Naive thymus-derived CD4-positive, alpha-beta T cell (primary cell): Measurements from ENCODE around the gene GTPBP3. TPM values are rescaled to one million over a fixed set of nuclear protein-coding genes. Genes with fewer than 3 reads are reported as not detected.

Source experiments
- ATAC-seq: fragments of 150-1000 bp; cut with Tn5 transposase; 2 replicates; pipeline ENCODE4 v1.10.0; 2021; ENCODE audit warnings: mild to moderate bottlenecking, moderate library complexity
- CTCF ChIA-PET: fragments of 350-600 bp; sonication (Branson Sonifier 250); formaldehyde crosslinking; loops from one replicate; lab custom pipeline; 2021; ENCODE audit warnings: antibody characterized with exemption; lab: Charles Lee
- POLR2A ChIA-PET: fragments of 350-600 bp; sonication (Branson Sonifier 250); formaldehyde crosslinking; loops from one replicate; lab custom pipeline; 2021; ENCODE audit warnings: antibody characterized with exemption, inconsistent platforms; lab: Charles Lee
- DNase-seq, 9 donors: peaks; one replicate each; pipeline versions ENCODE4 v3.0.0 to v3.0.0-alpha.2; 2020 to 2022; ENCODE audit warnings: mixed read lengths in 1 of 9
- H3K27ac ChIP-seq: one replicate; pipeline ENCODE4 v1.7.0; 2013; ENCODE audit warnings: mild to moderate bottlenecking, low read depth, low read length, moderate library complexity
- H3K27me3 ChIP-seq, 2 donors: one replicate each; pipeline ENCODE4 v1.7.0; 2013; ENCODE audit warnings: low read length in 2 of 2, mild to moderate bottlenecking in 2 of 2, moderate library complexity in 2 of 2; ENCODE audit not compliant: control insufficient read depth in 2 of 2, insufficient read depth in 2 of 2
- H3K36me3 ChIP-seq, 3 experiments: 1 replicate in 2 of 3; 2 replicates in 1 of 3; pipeline ENCODE4 v1.7.0; 2013; ENCODE audit warnings: low read length in 3 of 3, mild to moderate bottlenecking in 3 of 3, moderate library complexity in 1 of 3; ENCODE audit not compliant: insufficient read depth in 3 of 3, control insufficient read depth in 2 of 3
- H3K4me1 ChIP-seq, 2 donors: one replicate each; pipeline ENCODE4 v1.7.0; 2013; ENCODE audit warnings: low read length in 2 of 2, mild to moderate bottlenecking in 2 of 2, moderate library complexity in 1 of 2; ENCODE audit not compliant: control insufficient read depth in 2 of 2, insufficient read depth in 2 of 2
- H3K4me3 ChIP-seq: 2 replicates; pipeline ENCODE4 v1.7.0; 2013; ENCODE audit warnings: mild to moderate bottlenecking, low read length
- H3K9me3 ChIP-seq, 3 experiments: 1 replicate in 2 of 3; 2 replicates in 1 of 3; pipeline ENCODE4 v1.7.0; 2013; ENCODE audit warnings: low read length in 3 of 3; ENCODE audit not compliant: control insufficient read depth in 2 of 3
- H3K27ac Mint-ChIP-seq, 9 donors: one replicate each; pipeline ENCODE4 v1.8.0; 2020 to 2022; ENCODE audit warnings: mixed read lengths in 9 of 9, mild to moderate bottlenecking in 8 of 9, moderate library complexity in 5 of 9, inconsistent platforms in 2 of 9
- H3K27me3 Mint-ChIP-seq, 5 donors: one replicate each; pipeline ENCODE4 v1.8.0; 2021 to 2022; ENCODE audit warnings: mixed read lengths in 5 of 5, mild to moderate bottlenecking in 1 of 5
- H3K36me3 Mint-ChIP-seq, 5 donors: one replicate each; pipeline ENCODE4 v1.8.0; 2020 to 2022; ENCODE audit warnings: mixed read lengths in 5 of 5, mild to moderate bottlenecking in 3 of 5, inconsistent platforms in 1 of 5
- H3K4me1 Mint-ChIP-seq, 7 donors: one replicate each; pipeline ENCODE4 v1.8.0; 2020 to 2022; ENCODE audit warnings: mixed read lengths in 7 of 7, mild to moderate bottlenecking in 3 of 7, inconsistent platforms in 1 of 7
- H3K4me3 Mint-ChIP-seq, 10 donors: one replicate each; pipeline ENCODE4 v1.8.0; 2020 to 2022; ENCODE audit warnings: mild to moderate bottlenecking in 10 of 10, mixed read lengths in 10 of 10, moderate library complexity in 6 of 10, inconsistent platforms in 2 of 10
- H3K9me3 Mint-ChIP-seq, 11 donors: one replicate each; pipeline ENCODE4 v1.8.0; 2020 to 2022; ENCODE audit warnings: mixed read lengths in 11 of 11, mild to moderate bottlenecking in 4 of 11, inconsistent platforms in 1 of 11, moderate library complexity in 1 of 11
- intact Hi-C, 2 donors: fragments of 100-400 bp; cut with micrococcal nuclease; formaldehyde crosslinking; loops; one replicate each; pipeline ENCODE4 v1.15.1; 2023
- polyA plus RNA-seq, 2 donors: library from polyadenylated mRNA; unstranded; fragments of 300-500 nt; fragmentation: Illumina TruSeq; gene quantifications; one replicate each; pipeline ENCODE4 v1.2.3, GENCODE V29; 2021
- total RNA-seq, 6 experiments: library from RNA in 5 of 6; stranded (reverse) in 5 of 6; gene quantifications; 1 replicate in 5 of 6; 2 replicates in 1 of 6; pipeline ENCODE4 v1.2.3 and lab custom pipeline; 2021 to 2026

The GTPBP3 gene
- total and polyA plus RNA-seq, 7 experiments from 2014 or later = 5.1 to 59.8 (median 36.8) TPM

- peaks cover 0 to 12% (median 0%) of the 10 kb centered on the region in 5 donors for H3K27me3 Mint-ChIP-seq
- peaks cover 0 to 4% (median 0%) of the 10 kb centered on the region in 3 experiments for H3K36me3 ChIP-seq
- ChIA-PET POLR2A (interaction anchor here (0.5 to 6.3 kb wide), 7 partner anchors 8 to 49 kb away, joined by 3 to 56 read pairs (median 3); partner anchors contain the start of genes DDA1 and MRPL34), CTCF (interaction anchor here (1.3 to 1.9 kb wide), 2 partner anchors 9 to 40 kb away, joined by 5 to 6 read pairs; no protein-coding TSS in a partner anchor)
- peak in 3 of 9 donors; percentile 32 to 52 (median 38) for DNase-seq
- H3K9me3 Mint-ChIP-seq = peaks cover 0 to 3% (median 0%) of the 10 kb centered on the region in 11 donors
- H3K4me3 ChIP-seq = no peak overlapping the region
- peaks cover 25 to 62% (median 33%) of the 10 kb centered on the region in 7 donors for H3K4me1 Mint-ChIP-seq
- intact Hi-C loops = no loop called here
- H3K27ac Mint-ChIP-seq = peak overlapping the region in 5 of 9 donors; percentile 48 to 75 (median 52)
- H3K9me3 ChIP-seq = no peaks in the 10 kb centered on the region
- peak overlapping the region in 9 of 10 donors; percentile 19 to 76 (median 47) for H3K4me3 Mint-ChIP-seq
- H3K27me3 ChIP-seq = no peaks in the 10 kb centered on the region
- peaks cover 0 to 20% (median 0%) of the 10 kb centered on the region in 5 donors for H3K36me3 Mint-ChIP-seq
- H3K27ac ChIP-seq = no peak overlapping the region
- no peak for ATAC-seq
- peaks cover 18 to 21% of the 10 kb centered on the region in 2 donors for H3K4me1 ChIP-seq
Observed at GRCh38 chr19:17332677-17333581, 4.4 kb upstream of the GTPBP3 start.

- peaks cover 0 to 20% (median 0%) of the 10 kb centered on the region in 5 donors for H3K36me3 Mint-ChIP-seq
- peaks cover 0 to 3% (median 0%) of the 10 kb centered on the region in 11 donors for H3K9me3 Mint-ChIP-seq
Observed at GRCh38 chr19:17333611-17334413, 3.5 kb upstream of the GTPBP3 start.

GRCh38 chr19:17334414-17335409 lies 2.6 kb upstream of the GTPBP3 start, which contains the start of gene ANO8:
TSS of gene ANO8 (minus strand) at chr19:17334855. CDS start at chr19:17334670, 185 bp downstream.
- Histone ChIP-seq H3K27me3 (no peaks in the 10 kb centered on the region), H3K36me3 (no peaks in the 10 kb centered on the region), H3K4me1 (peaks cover 16 to 22% of the 10 kb centered on the region in 2 donors), H3K27ac (peak within 1 kb of the TSS; percentile 74), H3K9me3 (no peaks in the 10 kb centered on the region), H3K4me3 (peak within 1 kb of the TSS; percentile 68)
- ChIA-PET CTCF (interaction anchor here (0.6 to 1.9 kb wide), 9 partner anchors 25 to 656 kb away, joined by 3 to 6 read pairs (median 5); partner anchors contain the start of genes DDA1, MRPL34 and MVB12A), POLR2A (interaction anchor here (0.5 to 6.3 kb wide), 8 partner anchors 22 to 752 kb away, joined by 3 to 56 read pairs (median 4); partner anchors contain the start of genes ABHD8, DDA1, IL12RB1 and MRPL34)
- peaks cover 23 to 65% (median 32%) of the 10 kb centered on the region in 7 donors for H3K4me1 Mint-ChIP-seq
- intact Hi-C loops = loop anchor here (1.0 to 5.0 kb wide), 5 partner anchors 12 to 220 kb away; partner anchors contain the start of genes BST2 (in 1 of the 2), COLGALT1 (in 1 of the 2) and MVB12A (in 1 of the 2)
- DNase-seq (peak; percentile 87 to 96 (median 94)), ATAC-seq (peak; percentile 74)
- peak within 1 kb of the TSS; percentile 87 to 97 (median 92) for H3K4me3 Mint-ChIP-seq
- H3K9me3 Mint-ChIP-seq = peaks cover 0 to 3% (median 0%) of the 10 kb centered on the region in 11 donors
- peak within 1 kb of the TSS; percentile 79 to 94 (median 91) for H3K27ac Mint-ChIP-seq
- peaks cover 0 to 20% (median 0%) of the 10 kb centered on the region in 5 donors for H3K36me3 Mint-ChIP-seq
- peaks cover 0 to 10% (median 0%) of the 10 kb centered on the region in 5 donors for H3K27me3 Mint-ChIP-seq

More at GRCh38 chr19:17333611-17334413, 3.5 kb upstream of the GTPBP3 start:
- intact Hi-C loops = loop anchor here in 1 of 2 donors (1.0 to 2.0 kb wide), 4 partner anchors 12 to 221 kb away; partner anchors contain the start of genes COLGALT1 and MVB12A
- ATAC-seq (peak; percentile 25), DNase-seq (peak in 8 of 9 donors; percentile 39 to 76 (median 59))
- Histone ChIP-seq H3K4me3 (peak overlapping the region; percentile 68), H3K9me3 (no peaks in the 10 kb centered on the region), H3K36me3 (no peaks in the 10 kb centered on the region), H3K27me3 (no peaks in the 10 kb centered on the region), H3K4me1 (peaks cover 23 to 27% of the 10 kb centered on the region in 2 donors), H3K27ac (peak overlapping the region; percentile 74)
- POLR2A ChIA-PET = interaction anchor here (0.6 to 6.3 kb wide), 8 partner anchors 9 to 50 kb away, joined by 3 to 56 read pairs (median 4); partner anchors contain the start of genes ABHD8, DDA1 and MRPL34
- peak overlapping the region; percentile 86 to 97 (median 90) for H3K4me3 Mint-ChIP-seq
- peaks cover 0 to 12% (median 0%) of the 10 kb centered on the region in 5 donors for H3K27me3 Mint-ChIP-seq
- CTCF ChIA-PET = interaction anchor here (0.6 to 1.9 kb wide), 3 partner anchors 41 to 657 kb away, joined by 3 to 6 read pairs (median 4); no protein-coding TSS in a partner anchor
- H3K4me1 Mint-ChIP-seq = peaks cover 25 to 68% (median 32%) of the 10 kb centered on the region in 7 donors
- H3K27ac Mint-ChIP-seq = peak overlapping the region in 8 of 9 donors; percentile 71 to 91 (median 83)

- POLR2A ChIA-PET = interaction anchor here (0.5 to 6.3 kb wide), 8 partner anchors 28 to 871 kb away, joined by 3 to 56 read pairs (median 4); partner anchors contain the start of genes ABHD8, DDA1, IL12RB1 and MRPL34
- H3K4me1 Mint-ChIP-seq = peaks cover 21 to 59% (median 27%) of the 10 kb centered on the region in 7 donors
- peaks cover 0 to 3% (median 0%) of the 10 kb centered on the region in 11 donors for H3K9me3 Mint-ChIP-seq
- H3K27ac Mint-ChIP-seq = peak overlapping the region in 2 of 9 donors; percentile 86 to 94
- Histone ChIP-seq H3K4me3 (no peak overlapping the region), H3K27me3 (no peaks in the 10 kb centered on the region), H3K4me1 (peaks cover 16 to 22% of the 10 kb centered on the region in 2 donors), H3K9me3 (no peaks in the 10 kb centered on the region), H3K27ac (no peak overlapping the region), H3K36me3 (no peaks in the 10 kb centered on the region)
- DNase-seq (no peak), ATAC-seq (no peak)
- peaks cover 0 to 3% (median 0%) of the 10 kb centered on the region in 5 donors for H3K27me3 Mint-ChIP-seq
- CTCF ChIA-PET = interaction anchor here (0.9 to 1.8 kb wide), 6 partner anchors 26 to 84 kb away, joined by 3 to 6 read pairs (median 5); partner anchors contain the start of genes DDA1, MRPL34 and MVB12A
- intact Hi-C loops = loop anchor here (2.0 to 5.0 kb wide), 2 partner anchors 72 to 219 kb away; partner anchors contain the start of genes BST2 (in 1 of the 2) and COLGALT1 (in 1 of the 2)
- H3K36me3 Mint-ChIP-seq = peaks cover 0 to 14% (median 0%) of the 10 kb centered on the region in 5 donors
- H3K4me3 Mint-ChIP-seq = peak overlapping the region in 9 of 10 donors; percentile 50 to 97 (median 90)
Observed at GRCh38 chr19:17335575-17335974, 1.8 kb upstream of the GTPBP3 start.
